H1 (cell line): ENCODE data around the gene RANBP17.

Experiments
- CTCF ChIP-seq, 3 experiments: IDR thresholded peaks; 1 replicate in 2 of 3; 2 replicates in 1 of 3; pipeline versions ENCODE4 v1.5.1 to v1.6.1; 2011; ENCODE audit warnings: low read length in 3 of 3, mild to moderate bottlenecking in 3 of 3, inconsistent platforms in 2 of 3, low read depth in 1 of 3, moderate library complexity in 1 of 3; ENCODE audit not compliant: insufficient read depth in 1 of 3; ENCODE audit errors: control extremely low read depth in 1 of 3
- EZH2 ChIP-seq: fragments of 200-600 bp; sonication (generic); IDR thresholded peaks from 2 replicates; pipeline ENCODE4 v1.7.1; 2012; ENCODE audit warnings: low read depth, mild to moderate bottlenecking, moderate library complexity, low read length, inconsistent platforms; ENCODE audit not compliant: severe bottlenecking
- GABPA ChIP-seq: IDR thresholded peaks from 2 replicates; pipeline ENCODE4 v1.6.1; 2011; ENCODE audit warnings: mild to moderate bottlenecking, low read length, moderate library complexity, borderline replicate concordance; ENCODE audit not compliant: insufficient read depth
- POLR2A ChIP-seq, 2 experiments: IDR thresholded peaks; 1 replicate in 1 of 2; 2 replicates in 1 of 2; pipeline ENCODE4 v1.6.1; 2011; ENCODE audit warnings: low read depth in 2 of 2, low read length in 2 of 2, mild to moderate bottlenecking in 2 of 2; ENCODE audit errors: control extremely low read depth in 1 of 2
- SIRT6 ChIP-seq: IDR thresholded peaks from one replicate; pipeline ENCODE4 v1.7.1; 2012; ENCODE audit warnings: low read length, inconsistent platforms
- TAF1 ChIP-seq: IDR thresholded peaks from 2 replicates; pipeline ENCODE4 v1.6.1; 2011; ENCODE audit warnings: mild to moderate bottlenecking, low read depth, low read length
- ZNF274 ChIP-seq: IDR thresholded peaks from 2 replicates; pipeline ENCODE4 v1.7.0; 2012; ENCODE audit warnings: low read length, borderline replicate concordance; ENCODE audit errors: extremely low read depth

GRCh38 chr5:171291371-171291770, 429.6 kb downstream of the RANBP17 start:
- no peak for TF ChIP-seq EZH2
- TF ChIP-seq CTCF (IDR thresholded peaks at IDR 0.05; ENCODE audit: control extremely low read depth in 1 of 3, insufficient read depth in 1 of 3, low read depth in 1 of 3, low read length in 3 of 3) = no peak
- no peak for TF ChIP-seq ZNF274
- TF ChIP-seq POLR2A (IDR thresholded peaks at IDR 0.05; ENCODE audit: control extremely low read depth in 1 of 2, low read depth in 2 of 2, low read length in 2 of 2) = no peak
- no peak for TF ChIP-seq SIRT6
- TF ChIP-seq GABPA = no peak
- no peak for TF ChIP-seq TAF1
